Trophoblast cell (in vitro differentiated cells and primary cell): ENCODE data around the gene RBP4.

ENCODE experiments used
- DNase-seq, 2 donors: peaks; one replicate each; pipeline ENCODE4 v3.0.0-alpha.2; 2016
- H2AFZ ChIP-seq: 2 replicates; pipeline ENCODE4 v1.6.1; 2013; ENCODE audit warnings: low read length, moderate library complexity, mild to moderate bottlenecking; ENCODE audit not compliant: insufficient read depth, poor library complexity
- H2AK5ac ChIP-seq: 2 replicates; pipeline ENCODE4 v1.6.1; 2013; ENCODE audit warnings: mild to moderate bottlenecking, low read length
- H2BK120ac ChIP-seq: 2 replicates; pipeline ENCODE4 v1.6.1; 2013; ENCODE audit warnings: low read length, mild to moderate bottlenecking, moderate library complexity; ENCODE audit not compliant: insufficient read depth, poor library complexity
- H2BK12ac ChIP-seq: 2 replicates; pipeline ENCODE4 v1.6.1; 2013; ENCODE audit warnings: mild to moderate bottlenecking, low read length, moderate library complexity
- H2BK5ac ChIP-seq: 2 replicates; pipeline ENCODE4 v1.6.1; 2013; ENCODE audit warnings: low read length, low read depth, moderate library complexity, mild to moderate bottlenecking; ENCODE audit not compliant: poor library complexity
- H3K14ac ChIP-seq: 2 replicates; pipeline ENCODE4 v1.6.1; 2013; ENCODE audit warnings: mild to moderate bottlenecking, low read length
- H3K18ac ChIP-seq: 2 replicates; pipeline ENCODE4 v1.6.1; 2013; ENCODE audit warnings: mild to moderate bottlenecking, low read length
- H3K23ac ChIP-seq: 2 replicates; pipeline ENCODE4 v1.6.1; 2013; ENCODE audit warnings: low read length
- H3K27ac ChIP-seq: 2 replicates; pipeline ENCODE4 v1.5.1; 2013; ENCODE audit warnings: low read depth, mild to moderate bottlenecking, inconsistent platforms, low read length, moderate library complexity
- H3K27me3 ChIP-seq: 2 replicates; pipeline ENCODE4 v1.6.1; 2013; ENCODE audit warnings: inconsistent platforms, mild to moderate bottlenecking, low read length, moderate library complexity; ENCODE audit not compliant: insufficient read depth
- H3K36me3 ChIP-seq, 2 experiments: 1 replicate in 1 of 2; 2 replicates in 1 of 2; pipeline ENCODE4 v1.6.1; 2013; ENCODE audit warnings: low read length in 2 of 2, mild to moderate bottlenecking in 2 of 2, moderate library complexity in 1 of 2; ENCODE audit not compliant: insufficient read depth in 2 of 2, control insufficient read depth in 1 of 2
- H3K4ac ChIP-seq: 2 replicates; pipeline ENCODE4 v1.6.1; 2013; ENCODE audit warnings: low read depth, mild to moderate bottlenecking, low read length, moderate library complexity
- H3K4me1 ChIP-seq, 2 experiments: 1 replicate in 1 of 2; 2 replicates in 1 of 2; pipeline ENCODE4 v1.6.1; 2013; ENCODE audit warnings: low read length in 2 of 2, mild to moderate bottlenecking in 2 of 2, moderate library complexity in 1 of 2; ENCODE audit not compliant: insufficient read depth in 2 of 2, control insufficient read depth in 1 of 2
- H3K4me2 ChIP-seq: 2 replicates; pipeline ENCODE4 v1.6.1; 2013; ENCODE audit warnings: inconsistent platforms, mild to moderate bottlenecking, low read length, moderate library complexity
- H3K4me3 ChIP-seq: 2 replicates; pipeline ENCODE4 v1.5.1; 2013; ENCODE audit warnings: mild to moderate bottlenecking, low read depth, low read length, inconsistent platforms
- H3K79me1 ChIP-seq: one replicate; pipeline ENCODE4 v1.6.1; 2013; ENCODE audit warnings: low read length
- H3K79me2 ChIP-seq: 2 replicates; pipeline ENCODE4 v1.6.1; 2013; ENCODE audit warnings: low read length, mild to moderate bottlenecking; ENCODE audit not compliant: control insufficient read depth, insufficient read depth, poor library complexity
- H3K9ac ChIP-seq: 2 replicates; pipeline ENCODE4 v1.6.1; 2013; ENCODE audit warnings: mild to moderate bottlenecking, low read length
- H3K9me3 ChIP-seq: 2 replicates; pipeline ENCODE4 v1.6.1; 2013; ENCODE audit warnings: low read depth, mild to moderate bottlenecking, control low read depth, inconsistent platforms, low read length; ENCODE audit not compliant: insufficient read depth
- H4K12ac ChIP-seq: 2 replicates; pipeline ENCODE4 v1.6.1; 2013; ENCODE audit warnings: low read depth, mild to moderate bottlenecking, low read length, moderate library complexity
- H4K8ac ChIP-seq: 2 replicates; pipeline ENCODE4 v1.6.1; 2013; ENCODE audit warnings: low read depth, mild to moderate bottlenecking, low read length, moderate library complexity
- H4K91ac ChIP-seq: one replicate; pipeline ENCODE4 v1.6.1; 2013; ENCODE audit warnings: low read depth, mild to moderate bottlenecking, low read length, moderate library complexity
- WGBS: extraction: QIAGEN DNeasy Blood & Tissue Kit; methylation state at CpG from one replicate; pipeline ENCODE4 v1.1.7; 2013; ENCODE audit warnings: missing lambda C conversion rate; ENCODE audit not compliant: insufficient read length, insufficient coverage; ENCODE audit errors: extremely low coverage; 5-methylcytosine and 5-hydroxymethylcytosine counted together

Gene RBP4

GRCh38 chr10:93628858-93629257, 27.8 kb upstream of the RBP4 start:
- no peak overlapping the region for H3K14ac ChIP-seq
- H3K4me1 ChIP-seq, result no peaks in the 10 kb centered on the region
- no peak overlapping the region for H2BK120ac ChIP-seq
- H3K18ac ChIP-seq, result no peak overlapping the region
- H3K79me2 ChIP-seq, result no peaks in the 10 kb centered on the region
- no peak overlapping the region for H3K4me2 ChIP-seq
- H2AFZ ChIP-seq, result no peak overlapping the region
- no peak overlapping the region for H2BK5ac ChIP-seq
- H3K27ac ChIP-seq, result no peak overlapping the region
- H3K79me1 ChIP-seq, result no peaks in the 10 kb centered on the region
- H3K4me3 ChIP-seq, result no peak overlapping the region
- no peak overlapping the region for H4K91ac ChIP-seq
- no peak overlapping the region for H4K8ac ChIP-seq
- H4K12ac ChIP-seq, result no peak overlapping the region
- H3K9ac ChIP-seq, result no peak overlapping the region
- H3K4ac ChIP-seq, result no peak overlapping the region
- no peak overlapping the region for H3K23ac ChIP-seq
- no peak overlapping the region for H2BK12ac ChIP-seq
- H2AK5ac ChIP-seq, result no peak overlapping the region
- WGBS, result no CpG with 5 or more reads among the region's 4 CpGs
- H3K27me3 ChIP-seq, result no peaks in the 10 kb centered on the region
- no peak for DNase-seq
- H3K36me3 ChIP-seq, result no peaks in the 10 kb centered on the region
- no peaks in the 10 kb centered on the region for H3K9me3 ChIP-seq

DNA sequence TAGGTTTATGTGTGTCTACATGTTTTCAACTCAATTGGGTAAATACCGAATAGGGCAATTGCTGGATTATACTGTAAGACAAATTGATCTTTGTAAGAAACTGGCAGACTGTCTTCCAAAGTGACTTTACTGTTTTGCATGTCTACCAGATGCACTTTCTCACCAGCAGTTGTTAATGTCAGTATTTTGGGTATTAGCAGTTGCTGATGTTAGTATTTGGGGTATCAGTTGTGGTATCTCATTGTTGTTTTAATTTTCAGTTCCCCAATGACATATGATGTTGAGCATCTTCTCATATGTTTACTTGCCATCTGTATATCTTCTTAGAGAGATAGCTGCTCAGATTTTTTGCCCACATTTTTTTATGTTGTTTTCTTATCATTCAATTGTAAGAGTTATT, 21.9 kb upstream of the RBP4 start:
- Histone ChIP-seq H3K36me3 (no peaks in the 10 kb centered on the region), H4K8ac (no peak overlapping the region), H3K4me1 (no peaks in the 10 kb centered on the region), H3K4me2 (no peak overlapping the region), H3K79me2 (no peaks in the 10 kb centered on the region), H2BK120ac (no peak overlapping the region), H3K9ac (no peak overlapping the region), H3K79me1 (no peaks in the 10 kb centered on the region), H3K27me3 (no peaks in the 10 kb centered on the region), H3K27ac (no peak overlapping the region), H4K12ac (no peak overlapping the region), H3K4ac (no peak overlapping the region), H3K14ac (no peak overlapping the region), H2BK5ac (no peak overlapping the region), H2BK12ac (no peak overlapping the region), H3K23ac (no peak overlapping the region), H3K18ac (no peak overlapping the region), H2AFZ (no peak overlapping the region), H3K4me3 (no peak overlapping the region), H2AK5ac (no peak overlapping the region), H3K9me3 (no peaks in the 10 kb centered on the region), H4K91ac (no peak overlapping the region)
- no CpG with 5 or more reads among the region's 1 CpG for WGBS
- DNase-seq, result no peak

GRCh38 chr10:93620925-93621324, 19.9 kb upstream of the RBP4 start:
- Histone ChIP-seq H2AFZ (no peak overlapping the region), H3K79me1 (no peaks in the 10 kb centered on the region), H3K79me2 (no peaks in the 10 kb centered on the region), H4K8ac (no peak overlapping the region), H3K4me1 (no peaks in the 10 kb centered on the region), H2BK12ac (no peak overlapping the region), H3K23ac (no peak overlapping the region), H3K4me2 (no peak overlapping the region), H3K9ac (no peak overlapping the region), H3K36me3 (no peaks in the 10 kb centered on the region), H4K91ac (no peak overlapping the region), H4K12ac (no peak overlapping the region), H3K14ac (no peak overlapping the region), H3K18ac (no peak overlapping the region), H2AK5ac (no peak overlapping the region), H3K9me3 (no peaks in the 10 kb centered on the region), H2BK5ac (no peak overlapping the region), H3K4ac (no peak overlapping the region), H3K4me3 (no peak overlapping the region), H3K27ac (no peak overlapping the region), H3K27me3 (no peaks in the 10 kb centered on the region), H2BK120ac (no peak overlapping the region)
- no peak for DNase-seq
- no CpG with 5 or more reads among the region's 7 CpGs for WGBS

DNA sequence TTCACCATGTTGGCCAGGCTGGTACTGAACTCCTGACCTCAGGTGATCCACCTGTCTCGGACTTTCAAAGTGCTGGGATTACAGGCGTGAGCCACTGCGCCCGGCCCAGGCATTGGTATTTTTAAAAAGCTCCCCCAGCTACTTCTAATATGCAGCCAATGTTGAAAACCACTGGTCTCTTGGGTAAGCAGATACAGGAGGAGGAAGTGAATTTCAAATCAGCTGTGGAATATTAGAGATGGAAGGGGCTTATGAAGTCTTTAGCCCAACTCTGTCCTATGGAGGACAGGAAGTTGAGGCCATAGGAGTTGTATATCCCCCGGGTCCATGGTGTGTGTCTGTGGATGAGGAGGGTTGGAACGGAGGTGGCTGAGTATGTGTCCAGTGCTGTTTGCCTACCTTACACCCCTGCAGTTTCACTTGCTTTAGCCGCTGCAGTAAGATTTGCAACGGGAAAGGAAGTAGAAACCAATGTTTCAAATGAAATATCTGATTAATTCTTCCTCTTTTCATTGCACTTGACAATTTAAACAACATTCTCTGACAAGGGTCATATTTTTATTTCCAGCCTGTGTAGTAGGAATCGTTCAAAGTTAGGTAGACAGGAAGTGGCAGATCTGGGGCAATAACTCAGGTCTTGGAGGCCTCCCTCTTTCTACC, 14.7 kb upstream of the RBP4 start:
- no peaks in the 10 kb centered on the region for H3K36me3 ChIP-seq
- H3K4me3 ChIP-seq, result no peak overlapping the region
- no peak overlapping the region for H4K12ac ChIP-seq
- no peak overlapping the region for H3K27ac ChIP-seq
- no peak overlapping the region for H2BK12ac ChIP-seq
- DNase-seq, result no peak
- no peak overlapping the region for H3K9ac ChIP-seq
- H4K8ac ChIP-seq, result no peak overlapping the region
- H2BK120ac ChIP-seq, result no peak overlapping the region
- no peak overlapping the region for H2AFZ ChIP-seq
- WGBS, result no CpG with 5 or more reads among the region's 9 CpGs
- no peak overlapping the region for H3K18ac ChIP-seq
- H3K79me2 ChIP-seq, result no peaks in the 10 kb centered on the region
- no peak overlapping the region for H3K4ac ChIP-seq
- no peak overlapping the region for H3K14ac ChIP-seq
- no peak overlapping the region for H2AK5ac ChIP-seq
- no peak overlapping the region for H2BK5ac ChIP-seq
- H3K4me2 ChIP-seq, result no peak overlapping the region
- no peaks in the 10 kb centered on the region for H3K4me1 ChIP-seq
- no peak overlapping the region for H3K23ac ChIP-seq
- H3K9me3 ChIP-seq, result no peaks in the 10 kb centered on the region
- no peak overlapping the region for H4K91ac ChIP-seq
- no peaks in the 10 kb centered on the region for H3K27me3 ChIP-seq
- H3K79me1 ChIP-seq, result no peaks in the 10 kb centered on the region
